Thyroid gland (tissue), 4 donors: ENCODE measurements around the gene APBB1IP.

Experiments used
- CTCF ChIP-seq, 6 experiments: fragments of 200-600 bp in 3 of 6; fragments of 450-650 bp in 3 of 6; sonication (generic) in 3 of 6; IDR thresholded peaks; one replicate each; pipeline ENCODE4 v1.5.1; 2016 to 2019; ENCODE audit warnings: antibody characterized with exemption in 6 of 6, mild to moderate bottlenecking in 2 of 6, inconsistent platforms in 1 of 6, moderate library complexity in 1 of 6
- POLR2A ChIP-seq, 2 donors: fragments of 450-650 bp; IDR thresholded peaks; one replicate each; pipeline ENCODE4 v1.6.1; 2017; ENCODE audit warnings: antibody characterized with exemption in 2 of 2, mild to moderate bottlenecking in 2 of 2, moderate library complexity in 1 of 2

GRCh38 chr10:26506736-26507135, 68.6 kb downstream of the APBB1IP start:
- TF ChIP-seq CTCF (IDR thresholded peaks at IDR 0.05) (no peak), POLR2A (IDR thresholded peaks at IDR 0.05) (no peak)
